Nephron (organoid): ENCODE data around the gene CRYBA4.
A peak's percentile ranks its signal among the peaks of the same experiment; 100 is the strongest.

Experiments
- H3K27ac Mint-ChIP-seq, 3 experiments: 2 replicates each; pipeline ENCODE4 v1.8.0; 2020; ENCODE audit warnings: mixed read lengths in 3 of 3, mild to moderate bottlenecking in 2 of 3, moderate library complexity in 1 of 3
- H3K27me3 Mint-ChIP-seq: 2 replicates; pipeline ENCODE4 v1.8.0; 2021; ENCODE audit warnings: low read depth, mild to moderate bottlenecking, moderate library complexity, mixed read lengths
- H3K36me3 Mint-ChIP-seq: 2 replicates; pipeline ENCODE4 v1.8.0; 2020; ENCODE audit warnings: low read depth, mixed read lengths
- H3K4me1 Mint-ChIP-seq: 2 replicates; pipeline ENCODE4 v1.8.0; 2020; ENCODE audit warnings: mixed read lengths
- H3K4me3 Mint-ChIP-seq, 3 experiments: 2 replicates each; pipeline ENCODE4 v1.8.0; 2020; ENCODE audit warnings: mild to moderate bottlenecking in 3 of 3, mixed read lengths in 3 of 3, moderate library complexity in 2 of 3
- H3K9me3 Mint-ChIP-seq: 2 replicates; pipeline ENCODE4 v1.8.0; 2020; ENCODE audit warnings: mixed read lengths
- TF ChIP-seq, protein P1 (sequence below), 3 experiments: fragments of 200-600 bp; sonication (generic); IDR thresholded peaks; one replicate each; pipeline ENCODE4 v1.5.0; 2021; ENCODE audit warnings: antibody characterized with exemption in 3 of 3; ENCODE audit not compliant: unreplicated experiment in 3 of 3

The CRYBA4 gene

DNA sequence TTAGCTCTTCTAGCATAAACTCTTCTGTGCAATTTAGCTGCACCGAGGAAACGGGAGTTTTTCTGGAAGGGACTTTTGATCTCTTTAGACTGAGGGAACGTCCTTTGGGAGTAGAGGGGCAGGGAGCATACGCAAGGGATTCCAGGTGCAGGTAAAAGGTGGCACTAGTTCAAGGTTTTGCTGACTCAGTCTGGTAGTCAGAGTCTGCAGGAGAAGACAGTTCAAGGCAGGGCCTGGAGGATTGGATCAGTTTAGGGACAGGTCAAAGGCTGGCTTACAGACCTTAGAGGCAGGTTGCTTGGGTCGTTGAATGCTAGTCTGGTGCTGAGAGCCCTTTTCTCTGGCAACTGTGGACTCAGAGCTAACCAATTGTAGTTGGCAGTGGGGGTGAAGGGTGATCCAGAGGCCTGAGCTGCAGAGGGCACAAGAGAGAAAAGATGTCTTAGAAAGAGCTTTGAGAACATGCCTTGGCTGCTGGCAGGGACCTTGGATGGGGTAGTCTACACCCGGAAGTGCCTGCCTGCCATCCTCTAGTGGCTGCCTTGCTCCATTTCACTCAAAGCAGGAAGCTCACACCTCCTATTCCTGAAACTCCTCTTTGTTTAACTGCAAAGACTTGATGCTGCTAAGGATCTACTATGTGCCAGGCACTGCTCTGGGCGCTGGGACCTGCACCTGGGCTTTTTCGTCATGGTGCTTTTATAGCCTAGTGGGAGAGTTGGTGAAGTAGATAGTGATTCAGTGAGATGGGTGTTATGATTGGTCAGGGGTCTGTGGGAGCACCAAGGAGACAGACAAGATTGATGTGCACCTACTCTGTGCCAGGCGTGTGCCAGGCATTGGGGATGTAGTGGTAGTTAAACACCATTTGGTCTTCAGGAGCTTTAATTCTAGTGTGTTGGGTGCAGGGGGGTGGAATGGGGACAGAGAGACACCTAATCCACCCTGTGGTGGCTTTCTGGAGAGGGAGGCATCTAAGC, 52.7 kb downstream of the CRYBA4 start:
- Mint-ChIP-seq H3K9me3 (no peaks in the 10 kb centered on the region), H3K4me1 (peaks cover 49% of the 10 kb centered on the region), H3K4me3 (peak overlapping the region; percentile 92 to 97 (median 96)), H3K27me3 (no peaks in the 10 kb centered on the region), H3K36me3 (peaks cover 3% of the 10 kb centered on the region), H3K27ac (peak overlapping the region; percentile 99 to 100 (median 99))
- TF ChIP-seq, protein P1, sequence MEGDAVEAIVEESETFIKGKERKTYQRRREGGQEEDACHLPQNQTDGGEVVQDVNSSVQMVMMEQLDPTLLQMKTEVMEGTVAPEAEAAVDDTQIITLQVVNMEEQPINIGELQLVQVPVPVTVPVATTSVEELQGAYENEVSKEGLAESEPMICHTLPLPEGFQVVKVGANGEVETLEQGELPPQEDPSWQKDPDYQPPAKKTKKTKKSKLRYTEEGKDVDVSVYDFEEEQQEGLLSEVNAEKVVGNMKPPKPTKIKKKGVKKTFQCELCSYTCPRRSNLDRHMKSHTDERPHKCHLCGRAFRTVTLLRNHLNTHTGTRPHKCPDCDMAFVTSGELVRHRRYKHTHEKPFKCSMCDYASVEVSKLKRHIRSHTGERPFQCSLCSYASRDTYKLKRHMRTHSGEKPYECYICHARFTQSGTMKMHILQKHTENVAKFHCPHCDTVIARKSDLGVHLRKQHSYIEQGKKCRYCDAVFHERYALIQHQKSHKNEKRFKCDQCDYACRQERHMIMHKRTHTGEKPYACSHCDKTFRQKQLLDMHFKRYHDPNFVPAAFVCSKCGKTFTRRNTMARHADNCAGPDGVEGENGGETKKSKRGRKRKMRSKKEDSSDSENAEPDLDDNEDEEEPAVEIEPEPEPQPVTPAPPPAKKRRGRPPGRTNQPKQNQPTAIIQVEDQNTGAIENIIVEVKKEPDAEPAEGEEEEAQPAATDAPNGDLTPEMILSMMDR (IDR thresholded peaks at IDR 0.05; ENCODE audit: unreplicated experiment in 3 of 3), result no peak

DNA sequence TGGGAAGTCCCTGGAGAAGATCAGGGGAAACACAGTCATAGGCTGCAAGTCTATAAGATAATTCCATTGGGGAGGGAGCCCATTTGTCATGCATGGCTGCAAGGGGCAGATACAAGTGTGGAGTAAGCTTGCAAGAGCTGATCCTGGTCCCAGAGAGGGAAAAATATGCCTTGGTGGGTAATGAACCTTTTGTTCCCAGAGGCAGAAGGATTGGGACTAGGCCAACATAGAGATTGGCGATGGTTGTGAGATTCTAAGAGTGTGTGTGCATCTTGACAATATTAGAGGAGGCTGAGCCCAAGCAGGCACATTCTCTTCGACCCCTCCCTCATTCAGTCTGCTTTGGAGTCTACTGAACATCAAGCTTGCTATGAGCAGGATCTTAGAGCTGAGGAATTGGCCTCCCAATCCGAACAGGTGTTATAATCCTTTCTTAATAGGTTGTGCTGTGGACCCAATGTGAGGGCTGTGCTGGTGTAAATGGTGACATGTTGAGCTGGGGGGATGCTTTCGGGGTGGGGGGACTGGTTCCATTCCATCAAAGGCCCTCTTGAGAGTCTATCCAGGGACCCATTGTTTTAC, 54.0 kb downstream of the CRYBA4 start:
- H3K4me3 Mint-ChIP-seq, result peak overlapping the region in 2 of 3 experiments; percentile 2 to 11
- H3K9me3 Mint-ChIP-seq, result no peaks in the 10 kb centered on the region
- H3K27ac Mint-ChIP-seq, result peak overlapping the region in 2 of 3 experiments; percentile 27 to 99
- no peaks in the 10 kb centered on the region for H3K27me3 Mint-ChIP-seq
- peaks cover 51% of the 10 kb centered on the region for H3K4me1 Mint-ChIP-seq
- TF ChIP-seq, protein P1 (IDR thresholded peaks at IDR 0.05; ENCODE audit: unreplicated experiment in 3 of 3), result no peak
- H3K36me3 Mint-ChIP-seq, result peaks cover 3% of the 10 kb centered on the region

DNA sequence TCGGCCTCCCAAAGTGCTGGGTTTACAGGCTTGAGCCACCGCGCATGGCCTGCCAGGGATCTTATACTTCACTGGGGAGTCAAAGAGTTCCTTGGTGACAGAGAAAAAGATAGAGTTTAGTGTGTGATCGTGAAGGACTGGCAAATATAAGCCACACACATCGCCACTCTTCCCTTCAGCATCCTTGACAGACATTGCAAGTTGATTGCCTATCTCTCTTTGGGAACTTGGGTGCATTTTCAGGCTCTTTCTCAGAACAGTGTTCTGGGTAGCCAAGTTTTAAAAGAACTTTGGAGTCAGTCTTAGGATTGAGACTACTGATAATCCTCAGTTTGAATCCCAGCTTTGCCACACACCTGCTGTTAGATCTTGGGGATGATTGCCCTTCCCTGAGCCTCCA, 55.5 kb downstream of the CRYBA4 start:
- Mint-ChIP-seq H3K36me3 (peaks cover 13% of the 10 kb centered on the region), H3K4me1 (peaks cover 50% of the 10 kb centered on the region), H3K27ac (peak overlapping the region in 1 of 3 experiments; percentile 26), H3K27me3 (no peaks in the 10 kb centered on the region), H3K4me3 (no peak overlapping the region), H3K9me3 (no peaks in the 10 kb centered on the region)
- TF ChIP-seq, protein P1 (IDR thresholded peaks at IDR 0.05; ENCODE audit: unreplicated experiment in 3 of 3), result no peak

DNA sequence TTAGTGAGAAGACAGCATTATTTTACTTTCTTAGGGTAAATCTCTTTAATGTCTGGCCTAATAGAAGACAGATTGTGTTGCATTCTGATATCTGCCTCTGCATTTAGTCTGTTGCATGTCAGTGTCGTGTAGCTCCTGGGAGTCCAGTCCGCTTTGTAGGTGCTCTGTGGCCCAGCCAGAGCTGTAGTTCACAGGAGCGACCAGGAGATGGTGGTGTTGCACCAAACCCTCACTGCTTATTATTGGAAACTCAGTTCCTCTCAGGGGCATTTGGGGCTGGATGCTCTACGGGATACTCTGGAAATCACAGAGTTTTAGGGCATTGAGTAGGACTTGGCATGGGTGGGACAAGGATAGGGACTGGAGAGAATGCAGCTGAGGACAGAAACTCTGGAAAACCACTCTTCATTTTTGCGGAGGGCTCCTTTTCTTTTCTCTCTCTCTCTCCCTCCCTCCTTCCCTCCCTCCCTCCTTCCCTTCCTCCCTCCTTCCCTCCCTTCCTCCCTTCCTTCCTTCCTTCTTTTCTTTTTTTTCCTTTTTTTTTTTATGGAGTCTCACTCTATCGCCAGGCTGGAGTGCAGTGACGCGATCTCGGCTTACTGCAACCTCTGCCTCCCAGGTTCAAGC, 57.4 kb downstream of the CRYBA4 start:
- peak overlapping the region; percentile 39 to 78 (median 55) for H3K27ac Mint-ChIP-seq

More for the DNA sequence above, 57.4 kb downstream of the CRYBA4 start:
- H3K36me3 Mint-ChIP-seq, result peaks cover 24% of the 10 kb centered on the region
- peaks cover 44% of the 10 kb centered on the region for H3K4me1 Mint-ChIP-seq
- no peaks in the 10 kb centered on the region for H3K9me3 Mint-ChIP-seq
- no peaks in the 10 kb centered on the region for H3K27me3 Mint-ChIP-seq
- peak overlapping the region in 2 of 3 experiments; percentile 41 to 61 for H3K4me3 Mint-ChIP-seq
- TF ChIP-seq, protein P1 (IDR thresholded peaks at IDR 0.05; ENCODE audit: unreplicated experiment in 3 of 3), result peak; percentile 94 to 97 (median 95)
